ELR (cell line): ENCODE measurements around the gene HEATR5A.
"Not testable (repeated sequence)": the region's sequence is repeated elsewhere in the genome, so short reads cannot be mapped to it uniquely, and the experiment has no call there.

Experiments used
- DNase-seq: peaks from one replicate; pipeline ENCODE4 v3.0.0-alpha.2; 2015; ENCODE audit warnings: low read depth

HEATR5A gene

GRCh38 chr14:31420319-31421111, at the start of gene HEATR5A:
HEATR5A (minus strand) TSS chr14:31420550; CDS start chr14:31402975, 17,575 bp downstream.
- DNase-seq = peak; percentile 94

GRCh38 chr14:31466554-31466953, 46.2 kb upstream of the HEATR5A start:
- DNase-seq = no peak

- DNase-seq = no peak
Observed at GRCh38 chr14:31465111-31465510, 44.8 kb upstream of the HEATR5A start.

- not testable (repeated sequence) for DNase-seq
Observed at GRCh38 chr14:31462450-31462849, 42.1 kb upstream of the HEATR5A start.

- DNase-seq = no peak
Observed at GRCh38 chr14:31461545-31461944, 41.2 kb upstream of the HEATR5A start.

- DNase-seq = no peak
Observed at GRCh38 chr14:31457665-31458659, 37.6 kb upstream of the HEATR5A start.

GRCh38 chr14:31456841-31457664, 36.7 kb upstream of the HEATR5A start, which contains the start of gene DTD2:
DTD2 (minus strand) TSS chr14:31457506; CDS start chr14:31457393, 113 bp downstream.
- DNase-seq = peak; percentile 95

- peak; percentile 67 for DNase-seq
Observed at GRCh38 chr14:31449971-31450610, 29.7 kb upstream of the HEATR5A start.

GRCh38 chr14:31449136-31449535, 28.8 kb upstream of the HEATR5A start:
- DNase-seq = no peak

GRCh38 chr14:31445703-31446102, 25.4 kb upstream of the HEATR5A start:
- no peak for DNase-seq

GRCh38 chr14:31442284-31442683, 21.9 kb upstream of the HEATR5A start:
- DNase-seq = no peak

GRCh38 chr14:31441273-31442111, 21.1 kb upstream of the HEATR5A start:
- DNase-seq = peak; percentile 24

- DNase-seq = no peak
Observed at GRCh38 chr14:31440280-31440679, 19.9 kb upstream of the HEATR5A start.

- DNase-seq = no peak
Observed at GRCh38 chr14:31439561-31439960, 19.2 kb upstream of the HEATR5A start.

- not testable (repeated sequence) for DNase-seq
Observed at GRCh38 chr14:31437045-31437691, 16.8 kb upstream of the HEATR5A start.

GRCh38 chr14:31435276-31435675, 14.9 kb upstream of the HEATR5A start:
- no peak for DNase-seq

- DNase-seq = no peak
Observed at GRCh38 chr14:31430634-31431264, 10.4 kb upstream of the HEATR5A start.

GRCh38 chr14:31429791-31430190, 9.4 kb upstream of the HEATR5A start:
- no peak for DNase-seq

GRCh38 chr14:31428011-31428410, 7.7 kb upstream of the HEATR5A start:
- DNase-seq = no peak
